A673 (cell line): Measurements from ENCODE around the gene DAPK1.

Source experiments
- CTCF ChIP-seq: fragments of 300-800, 200-600 bp; sonication (generic); conservative IDR thresholded peaks from 2 replicates; pipeline ENCODE4 v1.5.1; 2017; ENCODE audit warnings: low read depth, mild to moderate bottlenecking, antibody characterized with exemption, low read length, moderate library complexity, mixed read lengths
- EZH2 ChIP-seq: fragments of 200-600 bp; sonication (generic); IDR thresholded peaks from 2 replicates; pipeline ENCODE4 v1.6.1; 2017; ENCODE audit warnings: borderline replicate concordance, low read depth, mild to moderate bottlenecking, mixed read lengths, antibody characterized with exemption, low read length; ENCODE audit not compliant: poor library complexity, severe bottlenecking

- TF ChIP-seq CTCF (no peak), EZH2 (no peak)
Observed at GRCh38 chr9:87653941-87654340, 156.3 kb downstream of the DAPK1 start.
